Fibroblast of lung (primary cell): ENCODE measurements around the gene CPT1A.

ENCODE experiments used
- CTCF ChIP-seq, 2 donors: IDR thresholded peaks in 1 of 2; conservative IDR thresholded peaks in 1 of 2; 1 replicate in 1 of 2; 2 replicates in 1 of 2; pipeline ENCODE4 v1.5.1; 2011 to 2012; ENCODE audit warnings: low read length in 2 of 2, control low read depth in 1 of 2, inconsistent platforms in 1 of 2, low read depth in 1 of 2, mild to moderate bottlenecking in 1 of 2
- EZH2 ChIP-seq: IDR thresholded peaks from 2 replicates; pipeline ENCODE4 v1.5.1; 2012; ENCODE audit warnings: low read length, control low read depth, mild to moderate bottlenecking; ENCODE audit errors: missing control alignments

- peak; percentile 25 to 50 for TF ChIP-seq CTCF (conservative IDR thresholded peaks at IDR 0.05 in 1 of 2, IDR thresholded peaks at IDR 0.05 in 1 of 2; ENCODE audit: low read depth in 1 of 2, low read length in 2 of 2)
- no peak for TF ChIP-seq EZH2
Observed at GRCh38 chr11:68727783-68728182, 113.9 kb downstream of the CPT1A start.
